ENCODE data around the gene PLK2. TPM values are rescaled to one million over a fixed set of nuclear protein-coding genes. Genes with fewer than 3 reads are reported as not detected.

Gene PLK2
- total RNA-seq, 1 donor from 2014 or later = 53.4 TPM

DNA sequence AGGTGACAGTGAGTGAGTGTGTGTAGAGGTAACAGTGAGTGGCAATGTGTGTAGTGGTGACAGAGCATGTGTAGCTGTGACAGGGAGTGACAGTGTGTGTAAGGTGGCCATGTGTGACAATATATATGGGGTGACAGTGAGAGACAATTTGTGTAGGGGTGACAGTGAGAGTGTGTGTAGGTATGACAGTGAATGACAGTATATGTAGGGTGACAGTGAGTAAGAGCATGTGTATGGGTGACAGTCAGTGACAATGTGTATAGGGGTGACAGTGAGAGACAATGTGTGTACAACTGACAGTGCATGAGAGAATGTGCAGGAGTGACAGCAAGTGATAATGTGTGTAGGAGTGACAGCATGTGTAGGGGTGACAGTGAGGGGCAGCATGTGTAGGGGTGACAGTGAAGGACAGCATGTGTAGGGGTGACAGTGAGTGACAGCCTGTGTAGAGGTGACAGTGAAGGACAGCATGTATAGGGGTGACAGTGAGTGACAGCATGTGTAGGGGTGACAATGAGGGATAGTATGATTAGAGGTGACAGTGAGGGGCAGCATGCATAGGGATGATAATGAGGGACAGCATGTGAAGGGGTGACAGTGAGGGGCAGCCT is 21.3 kb upstream of the PLK2 start:
- Mint-ChIP-seq H3K27ac (no peak overlapping the region), H3K4me1 (ENCODE audit: low read depth) (peaks cover 8% of the 10 kb centered on the region), H3K27me3 (no peaks in the 10 kb centered on the region), H3K9me3 (ENCODE audit: low read depth) (peaks cover under 1% of the 10 kb centered on the region), H3K4me3 (ENCODE audit: low read depth) (no peak overlapping the region), H3K36me3 (ENCODE audit: insufficient read depth) (no peaks in the 10 kb centered on the region)
- DNase-seq (ENCODE audit: low spot score, unreplicated experiment) = no peak
- TF ChIP-seq, protein P1, sequence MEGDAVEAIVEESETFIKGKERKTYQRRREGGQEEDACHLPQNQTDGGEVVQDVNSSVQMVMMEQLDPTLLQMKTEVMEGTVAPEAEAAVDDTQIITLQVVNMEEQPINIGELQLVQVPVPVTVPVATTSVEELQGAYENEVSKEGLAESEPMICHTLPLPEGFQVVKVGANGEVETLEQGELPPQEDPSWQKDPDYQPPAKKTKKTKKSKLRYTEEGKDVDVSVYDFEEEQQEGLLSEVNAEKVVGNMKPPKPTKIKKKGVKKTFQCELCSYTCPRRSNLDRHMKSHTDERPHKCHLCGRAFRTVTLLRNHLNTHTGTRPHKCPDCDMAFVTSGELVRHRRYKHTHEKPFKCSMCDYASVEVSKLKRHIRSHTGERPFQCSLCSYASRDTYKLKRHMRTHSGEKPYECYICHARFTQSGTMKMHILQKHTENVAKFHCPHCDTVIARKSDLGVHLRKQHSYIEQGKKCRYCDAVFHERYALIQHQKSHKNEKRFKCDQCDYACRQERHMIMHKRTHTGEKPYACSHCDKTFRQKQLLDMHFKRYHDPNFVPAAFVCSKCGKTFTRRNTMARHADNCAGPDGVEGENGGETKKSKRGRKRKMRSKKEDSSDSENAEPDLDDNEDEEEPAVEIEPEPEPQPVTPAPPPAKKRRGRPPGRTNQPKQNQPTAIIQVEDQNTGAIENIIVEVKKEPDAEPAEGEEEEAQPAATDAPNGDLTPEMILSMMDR (IDR thresholded peaks at IDR 0.05; ENCODE audit: unreplicated experiment) = no peak

GRCh38 chr5:58477760-58478376 is 18.0 kb upstream of the PLK2 start:
- Mint-ChIP-seq H3K9me3 (ENCODE audit: low read depth) (peaks cover 20% of the 10 kb centered on the region), H3K4me1 (ENCODE audit: low read depth) (peaks cover 5% of the 10 kb centered on the region), H3K27me3 (no peaks in the 10 kb centered on the region), H3K36me3 (ENCODE audit: insufficient read depth) (peaks cover 5% of the 10 kb centered on the region), H3K4me3 (ENCODE audit: low read depth) (no peak overlapping the region), H3K27ac (no peak overlapping the region)
- no peak for DNase-seq (ENCODE audit: low spot score, unreplicated experiment)
- TF ChIP-seq, protein P1 (IDR thresholded peaks at IDR 0.05; ENCODE audit: unreplicated experiment) = peak; percentile 50

DNA sequence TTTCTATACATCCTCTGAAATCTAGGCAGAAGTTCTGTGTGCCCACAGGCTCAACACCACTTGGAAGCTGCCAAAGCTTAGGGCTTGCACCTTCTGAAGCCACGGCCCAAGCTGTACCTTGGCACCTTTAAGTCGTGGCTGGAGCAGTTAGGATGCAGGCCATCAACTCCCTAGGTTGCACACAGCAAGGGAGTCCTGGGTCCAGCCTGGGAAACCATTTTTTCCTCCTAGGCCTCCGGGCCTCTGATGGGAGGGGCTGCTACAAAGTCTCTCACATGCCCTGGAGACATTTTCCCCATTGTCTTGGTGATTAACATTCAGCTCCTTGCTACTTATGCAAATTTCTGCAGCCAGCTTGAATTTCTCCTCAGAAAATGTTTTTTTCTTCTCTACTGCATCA is 15.5 kb upstream of the PLK2 start:
- H3K4me3 Mint-ChIP-seq (ENCODE audit: low read depth) = no peak overlapping the region
- H3K36me3 Mint-ChIP-seq (ENCODE audit: insufficient read depth) = peaks cover 5% of the 10 kb centered on the region
- TF ChIP-seq, protein P1 (IDR thresholded peaks at IDR 0.05; ENCODE audit: unreplicated experiment) = no peak
- peaks cover 5% of the 10 kb centered on the region for H3K4me1 Mint-ChIP-seq (ENCODE audit: low read depth)
- H3K27ac Mint-ChIP-seq = no peak overlapping the region
- no peaks in the 10 kb centered on the region for H3K27me3 Mint-ChIP-seq
- H3K9me3 Mint-ChIP-seq (ENCODE audit: low read depth) = peaks cover 23% of the 10 kb centered on the region
- DNase-seq (ENCODE audit: low spot score, unreplicated experiment) = no peak

DNA sequence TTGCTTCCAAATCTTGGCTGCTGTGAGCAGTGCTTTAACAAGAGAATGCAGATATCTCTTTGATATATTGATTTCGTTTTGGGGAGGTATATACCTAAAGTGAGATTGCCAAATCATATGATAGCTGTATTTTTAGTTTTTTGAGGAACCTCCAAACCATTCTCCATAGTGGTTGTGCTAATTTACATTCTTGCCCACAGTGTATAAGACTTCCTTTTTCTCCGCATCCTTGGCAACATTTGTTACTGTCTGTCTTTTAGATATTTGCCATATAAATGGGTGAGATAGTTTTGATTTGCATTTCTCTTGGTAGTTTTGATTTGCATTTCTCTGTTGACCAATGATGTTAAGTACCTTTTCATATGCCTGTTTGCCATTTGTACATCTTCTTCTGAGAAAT is 10.0 kb upstream of the PLK2 start:
- Mint-ChIP-seq H3K36me3 (ENCODE audit: insufficient read depth) (peaks cover under 1% of the 10 kb centered on the region), H3K4me3 (ENCODE audit: low read depth) (no peak overlapping the region), H3K27me3 (no peaks in the 10 kb centered on the region), H3K27ac (no peak overlapping the region), H3K4me1 (ENCODE audit: low read depth) (no peaks in the 10 kb centered on the region), H3K9me3 (ENCODE audit: low read depth) (peaks cover 15% of the 10 kb centered on the region)
- TF ChIP-seq, protein P1 (IDR thresholded peaks at IDR 0.05; ENCODE audit: unreplicated experiment) = no peak
- no peak for DNase-seq (ENCODE audit: low spot score, unreplicated experiment)

GRCh38 chr5:58466939-58467338 is 7.1 kb upstream of the PLK2 start:
- H3K4me3 Mint-ChIP-seq (ENCODE audit: low read depth) = no peak overlapping the region
- no peak overlapping the region for H3K27ac Mint-ChIP-seq
- no peaks in the 10 kb centered on the region for H3K27me3 Mint-ChIP-seq
- H3K4me1 Mint-ChIP-seq (ENCODE audit: low read depth) = peaks cover 6% of the 10 kb centered on the region
- no peaks in the 10 kb centered on the region for H3K36me3 Mint-ChIP-seq (ENCODE audit: insufficient read depth)
- TF ChIP-seq, protein P1 (IDR thresholded peaks at IDR 0.05; ENCODE audit: unreplicated experiment) = no peak
- H3K9me3 Mint-ChIP-seq (ENCODE audit: low read depth) = peaks cover 4% of the 10 kb centered on the region
- no peak for DNase-seq (ENCODE audit: low spot score, unreplicated experiment)

Data from progenitor cell of endocrine pancreas (in vitro differentiated cells).